Neutrophil (primary cell): ENCODE results near the gene USH2A.

Experiments used
- H3K27ac ChIP-seq: fragments of 200-600 bp; sonication (generic); 2 replicates; pipeline ENCODE4 v1.5.1; 2016; ENCODE audit warnings: mild to moderate bottlenecking, moderate library complexity
- H3K27me3 ChIP-seq: fragments of 200-600 bp; sonication (generic); 2 replicates; pipeline ENCODE4 v1.6.0; 2016; ENCODE audit warnings: mild to moderate bottlenecking
- H3K36me3 ChIP-seq: fragments of 200-600 bp; sonication (generic); 2 replicates; pipeline ENCODE4 v1.5.1; 2017
- H3K4me1 ChIP-seq, 2 experiments: fragments of 200-600 bp in 1 of 2; sonication (generic) in 1 of 2; 1 replicate in 1 of 2; 2 replicates in 1 of 2; pipeline versions ENCODE4 v1.5.1 to v1.6.1; 2013 to 2016; ENCODE audit warnings: low read depth in 1 of 2, low read length in 1 of 2, mild to moderate bottlenecking in 1 of 2, moderate library complexity in 1 of 2; ENCODE audit not compliant: control insufficient read depth in 1 of 2, insufficient read depth in 1 of 2
- H3K4me3 ChIP-seq, 2 experiments: fragments of 200-600 bp in 1 of 2; sonication (generic) in 1 of 2; 1 replicate in 1 of 2; 2 replicates in 1 of 2; pipeline ENCODE4 v1.5.1; 2013 to 2016; ENCODE audit warnings: low read depth in 1 of 2, low read length in 1 of 2, mild to moderate bottlenecking in 1 of 2, moderate library complexity in 1 of 2
- H3K9me3 ChIP-seq: fragments of 200-600 bp; sonication (generic); 2 replicates; pipeline ENCODE4 v1.5.1; 2016
- TF ChIP-seq, protein P1 (sequence below): fragments of 200-600 bp; sonication (generic); IDR thresholded peaks from 2 replicates; pipeline ENCODE4 v1.5.1; 2016; ENCODE audit warnings: antibody characterized with exemption

USH2A gene

DNA sequence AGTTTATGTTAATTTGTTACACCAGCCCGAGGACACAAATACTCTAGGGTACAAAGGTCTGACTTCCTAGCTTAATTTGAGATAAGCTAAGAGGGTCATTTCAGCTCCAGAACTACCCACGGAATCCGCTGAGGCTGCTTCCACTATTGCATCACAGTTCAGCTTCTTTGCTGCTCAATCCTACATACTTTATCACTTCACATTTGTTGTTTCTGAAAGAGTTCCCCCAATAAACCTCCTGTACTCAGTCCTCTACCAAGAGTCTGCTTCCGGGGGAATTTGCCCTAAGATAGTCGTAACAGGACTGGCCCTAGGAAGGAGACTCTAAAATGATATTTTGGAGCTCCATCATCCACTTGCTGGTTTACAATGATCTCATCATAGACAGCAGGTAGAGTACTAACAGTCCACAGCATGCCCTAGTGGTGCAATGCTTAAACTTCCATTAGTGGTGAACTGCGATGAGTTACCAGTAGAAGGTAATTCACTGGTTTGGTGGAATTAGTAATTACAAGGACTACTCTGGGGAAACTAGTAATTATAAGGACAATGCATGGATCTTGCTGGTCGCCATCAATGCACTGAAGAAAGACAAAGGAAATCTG lies 229.3 kb downstream of the USH2A start:
- H3K27me3 ChIP-seq, result no peaks in the 10 kb centered on the region

DNA sequence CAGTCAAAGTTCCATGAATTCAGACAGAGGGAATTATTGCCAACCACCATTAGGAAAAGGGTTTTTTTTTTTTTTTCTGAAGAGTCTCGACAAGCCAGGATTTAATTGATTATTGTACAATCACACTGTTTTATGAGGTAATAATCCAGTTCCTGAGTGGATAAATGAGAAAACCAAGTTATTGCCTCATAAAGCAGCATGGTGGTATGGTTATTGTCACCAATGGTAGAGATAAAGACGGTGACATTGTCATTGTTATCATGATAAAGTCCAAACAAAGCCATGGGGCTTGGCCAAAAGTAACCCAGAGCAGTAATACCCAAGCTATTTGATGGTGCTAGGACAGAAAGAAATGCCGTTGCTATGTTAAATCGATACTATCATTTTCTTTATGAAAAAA lies 232.8 kb downstream of the USH2A start:
- Histone ChIP-seq H3K36me3 (no peaks in the 10 kb centered on the region), H3K4me1 (no peaks in the 10 kb centered on the region), H3K27ac (no peak overlapping the region), H3K9me3 (no peaks in the 10 kb centered on the region), H3K4me3 (no peak overlapping the region), H3K27me3 (no peaks in the 10 kb centered on the region)
- TF ChIP-seq, protein P1, sequence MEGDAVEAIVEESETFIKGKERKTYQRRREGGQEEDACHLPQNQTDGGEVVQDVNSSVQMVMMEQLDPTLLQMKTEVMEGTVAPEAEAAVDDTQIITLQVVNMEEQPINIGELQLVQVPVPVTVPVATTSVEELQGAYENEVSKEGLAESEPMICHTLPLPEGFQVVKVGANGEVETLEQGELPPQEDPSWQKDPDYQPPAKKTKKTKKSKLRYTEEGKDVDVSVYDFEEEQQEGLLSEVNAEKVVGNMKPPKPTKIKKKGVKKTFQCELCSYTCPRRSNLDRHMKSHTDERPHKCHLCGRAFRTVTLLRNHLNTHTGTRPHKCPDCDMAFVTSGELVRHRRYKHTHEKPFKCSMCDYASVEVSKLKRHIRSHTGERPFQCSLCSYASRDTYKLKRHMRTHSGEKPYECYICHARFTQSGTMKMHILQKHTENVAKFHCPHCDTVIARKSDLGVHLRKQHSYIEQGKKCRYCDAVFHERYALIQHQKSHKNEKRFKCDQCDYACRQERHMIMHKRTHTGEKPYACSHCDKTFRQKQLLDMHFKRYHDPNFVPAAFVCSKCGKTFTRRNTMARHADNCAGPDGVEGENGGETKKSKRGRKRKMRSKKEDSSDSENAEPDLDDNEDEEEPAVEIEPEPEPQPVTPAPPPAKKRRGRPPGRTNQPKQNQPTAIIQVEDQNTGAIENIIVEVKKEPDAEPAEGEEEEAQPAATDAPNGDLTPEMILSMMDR, result no peak

More for the DNA sequence above, 229.3 kb downstream of the USH2A start:
- Histone ChIP-seq H3K4me3 (no peak overlapping the region), H3K9me3 (no peaks in the 10 kb centered on the region), H3K36me3 (no peaks in the 10 kb centered on the region), H3K27ac (no peak overlapping the region), H3K4me1 (no peaks in the 10 kb centered on the region)
- TF ChIP-seq, protein P1, result no peak

DNA sequence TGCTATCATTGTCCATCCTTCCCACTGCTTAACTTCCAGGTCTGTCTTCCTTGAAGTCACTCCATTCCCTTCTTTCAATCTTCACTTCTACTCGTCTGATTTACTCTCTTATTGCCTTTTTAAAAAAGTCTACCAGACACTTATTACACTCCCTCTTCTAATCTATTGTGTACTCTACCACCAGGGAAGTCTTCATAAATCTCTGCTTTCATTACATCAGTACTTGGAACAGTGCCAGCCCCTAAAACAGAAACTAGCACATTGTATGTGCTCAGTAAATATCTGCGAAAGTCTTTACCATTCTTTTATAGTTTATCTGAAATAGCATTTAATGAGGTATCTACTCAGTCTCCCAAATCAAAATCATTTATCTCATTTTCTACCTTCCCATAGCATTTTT lies 236.4 kb downstream of the USH2A start:
- Histone ChIP-seq H3K36me3 (no peaks in the 10 kb centered on the region), H3K4me1 (no peaks in the 10 kb centered on the region), H3K27me3 (no peaks in the 10 kb centered on the region), H3K9me3 (no peaks in the 10 kb centered on the region), H3K4me3 (no peak overlapping the region), H3K27ac (no peak overlapping the region)
- TF ChIP-seq, protein P1, result no peak

DNA sequence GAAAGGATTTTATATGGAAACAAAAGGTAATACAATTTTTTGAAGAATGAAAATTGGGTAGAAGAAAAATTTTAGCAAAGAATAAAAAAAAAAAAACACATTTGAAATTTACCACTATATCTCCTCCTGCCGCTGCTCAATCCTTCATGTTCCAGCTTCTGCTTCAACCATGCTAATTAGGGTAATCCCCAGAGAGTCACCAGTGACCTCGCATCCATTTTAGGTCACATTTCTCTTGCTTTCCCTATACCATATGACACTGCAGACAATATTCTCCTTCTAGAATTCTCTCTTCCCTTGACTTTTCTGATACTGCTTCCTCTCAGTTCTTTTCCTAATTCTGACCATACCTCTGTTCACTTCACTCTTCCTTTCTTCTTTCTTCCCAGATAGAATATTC lies 237.1 kb downstream of the USH2A start:
- Histone ChIP-seq H3K4me1 (no peaks in the 10 kb centered on the region), H3K4me3 (no peak overlapping the region), H3K36me3 (no peaks in the 10 kb centered on the region), H3K27me3 (no peaks in the 10 kb centered on the region), H3K9me3 (no peaks in the 10 kb centered on the region), H3K27ac (no peak overlapping the region)
- TF ChIP-seq, protein P1, result no peak

DNA sequence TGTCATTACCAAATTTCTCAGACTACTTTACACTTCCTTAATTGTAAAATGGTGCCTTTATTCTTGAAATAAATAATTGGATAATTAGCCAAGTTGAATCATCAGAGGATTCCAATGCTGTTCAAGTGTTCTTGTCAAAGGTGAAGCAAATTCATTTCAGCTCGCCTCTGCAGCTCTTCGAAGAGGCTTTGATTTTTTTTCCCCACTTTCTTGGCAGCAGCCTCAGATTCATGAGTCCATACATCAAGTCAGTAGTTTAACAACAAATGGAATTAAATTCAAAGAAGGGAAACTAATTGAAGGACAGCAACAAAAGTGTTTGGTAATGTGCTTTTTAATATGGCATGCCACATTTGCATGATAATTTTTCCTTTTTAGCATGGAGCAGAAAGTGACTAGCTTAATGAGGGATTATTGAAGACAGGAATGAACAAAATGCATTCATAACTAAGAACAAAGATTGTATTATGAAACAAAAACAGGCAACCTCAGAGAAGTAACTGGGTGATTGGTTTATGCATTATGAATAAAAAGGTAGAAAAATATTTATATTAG lies 239.0 kb downstream of the USH2A start:
- Histone ChIP-seq H3K36me3 (no peaks in the 10 kb centered on the region), H3K27ac (no peak overlapping the region), H3K9me3 (no peaks in the 10 kb centered on the region)

More for the DNA sequence above, 239.0 kb downstream of the USH2A start:
- Histone ChIP-seq H3K27me3 (no peaks in the 10 kb centered on the region), H3K4me3 (no peak overlapping the region), H3K4me1 (no peaks in the 10 kb centered on the region)
- TF ChIP-seq, protein P1, result no peak
